ENCODE data around the gene PRM2. TPM values are rescaled to one million over a fixed set of nuclear protein-coding genes. Genes with fewer than 3 reads are reported as not detected.

The PRM2 gene, protein sequence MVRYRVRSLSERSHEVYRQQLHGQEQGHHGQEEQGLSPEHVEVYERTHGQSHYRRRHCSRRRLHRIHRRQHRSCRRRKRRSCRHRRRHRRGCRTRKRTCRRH
- polyA plus RNA-seq (ENCODE audit: insufficient read length in 4 of 4): not detected

- DNase-seq (ENCODE audit: low read depth in 4 of 4, low spot score in 2 of 4): no peak
These were observed at the start of gene PRM2 for GRCh38 chr16:11276143-11276895. PRM2 (minus strand) TSS chr16:11276480; CDS start chr16:11276370, 110 bp downstream.

DNA sequence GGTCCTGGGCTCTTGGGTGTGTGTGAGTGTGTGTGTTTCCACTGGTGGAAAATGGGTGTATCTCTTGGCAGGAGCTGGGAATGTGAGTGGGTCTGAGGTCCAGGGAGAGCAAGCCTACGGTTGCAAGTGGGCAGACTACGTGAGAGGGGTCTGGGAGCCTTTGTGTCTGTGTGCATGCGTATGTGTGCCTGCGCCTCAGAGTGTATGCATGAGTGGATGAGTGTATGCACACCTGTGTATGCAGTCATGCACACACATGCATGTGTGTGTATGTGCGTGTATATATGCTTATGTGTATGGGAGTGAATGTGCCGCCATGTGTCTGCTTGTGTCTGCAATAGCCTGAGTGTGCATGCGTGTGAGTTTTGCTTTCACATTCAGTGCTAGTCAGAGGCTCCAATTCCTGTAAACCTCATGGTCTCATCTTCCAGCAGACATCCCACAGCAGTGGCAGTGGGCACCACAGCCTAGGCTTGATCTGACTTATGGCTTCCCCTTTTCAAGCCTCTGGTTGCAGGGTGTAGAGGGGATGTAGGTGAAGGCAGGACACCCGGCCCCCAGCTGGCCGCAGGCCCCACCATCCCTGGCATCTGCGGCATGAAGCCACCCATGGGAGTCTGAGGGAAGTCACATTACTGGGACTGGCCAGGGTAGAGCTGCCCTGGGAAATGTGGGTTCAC, 49.3 kb upstream of the PRM2 start:
- no peak for DNase-seq (ENCODE audit: low read depth in 4 of 4, low spot score in 2 of 4)

- DNase-seq (ENCODE audit: low read depth in 4 of 4, low spot score in 2 of 4): no peak
These were observed 47.5 kb upstream of the PRM2 start for GRCh38 chr16:11323551-11324336.

DNA sequence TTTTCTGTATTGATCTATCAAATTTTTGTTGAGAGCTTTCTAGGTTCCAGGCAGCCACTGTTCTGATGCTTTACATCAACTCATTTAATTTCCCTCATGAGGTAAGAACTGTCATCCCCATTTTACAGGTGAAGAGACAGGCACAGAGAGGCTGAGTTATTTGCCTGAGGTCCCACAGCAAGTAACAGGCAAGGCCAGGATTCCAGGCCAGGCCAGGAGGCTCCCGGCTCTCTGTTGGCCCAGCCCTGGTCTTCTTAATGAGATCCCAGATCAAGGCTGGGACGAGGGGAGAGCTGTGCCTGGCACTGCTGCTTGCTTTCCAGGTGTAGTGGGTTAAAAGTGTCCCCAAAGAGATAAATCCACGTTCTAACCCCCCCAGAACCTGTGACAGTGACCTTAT, 46.5 kb upstream of the PRM2 start:
- no peak for DNase-seq (ENCODE audit: low read depth in 4 of 4, low spot score in 2 of 4)

GRCh38 chr16:11321662-11322061, 45.4 kb upstream of the PRM2 start:
- no peak for DNase-seq (ENCODE audit: low read depth in 4 of 4, low spot score in 2 of 4)

DNA sequence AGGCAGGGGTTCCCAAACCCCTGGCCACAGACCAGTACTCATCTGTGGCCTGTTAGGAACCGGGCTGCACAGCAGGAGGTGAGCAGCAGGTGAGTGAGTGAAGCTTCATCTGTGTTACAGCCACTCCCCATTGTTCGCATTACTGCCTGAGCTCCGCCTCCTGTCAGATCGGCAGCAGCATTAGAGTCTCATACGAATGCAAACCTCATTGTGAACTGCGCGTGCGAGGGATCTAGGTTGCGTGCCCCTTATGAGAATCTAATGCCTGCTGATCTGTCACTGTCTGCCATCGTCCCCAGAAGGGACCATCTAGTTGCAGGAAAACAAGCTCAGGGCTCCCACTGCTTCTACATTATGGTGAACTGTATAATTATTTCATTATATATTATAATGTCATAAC, 43.9 kb upstream of the PRM2 start:
- no peak for DNase-seq (ENCODE audit: low read depth in 4 of 4, low spot score in 2 of 4)

- no peak for DNase-seq (ENCODE audit: low read depth in 4 of 4, low spot score in 2 of 4)
These were observed 43.4 kb upstream of the PRM2 start for GRCh38 chr16:11319529-11320146.

DNA sequence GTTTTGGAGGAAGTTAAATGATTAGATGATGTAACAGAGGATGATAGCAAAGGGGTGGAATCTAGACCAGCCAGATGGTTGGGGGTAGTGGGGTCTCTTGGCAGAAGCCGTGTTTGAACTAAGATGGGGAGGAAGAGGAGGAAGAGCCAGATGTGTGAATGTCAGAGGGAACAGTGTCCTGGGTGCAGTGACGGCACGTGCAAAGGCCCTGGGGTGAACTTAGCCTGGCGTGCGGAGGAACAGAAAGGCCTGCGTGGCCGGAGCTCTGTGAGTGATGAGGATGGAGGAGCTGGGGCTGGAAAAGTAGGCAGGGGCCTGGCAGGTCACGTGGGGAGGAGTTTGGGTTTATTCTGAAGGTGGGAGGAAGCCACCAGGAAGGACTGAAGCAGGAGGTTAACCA, 42.5 kb upstream of the PRM2 start:
- DNase-seq (ENCODE audit: low read depth in 4 of 4, low spot score in 2 of 4): no peak

DNA sequence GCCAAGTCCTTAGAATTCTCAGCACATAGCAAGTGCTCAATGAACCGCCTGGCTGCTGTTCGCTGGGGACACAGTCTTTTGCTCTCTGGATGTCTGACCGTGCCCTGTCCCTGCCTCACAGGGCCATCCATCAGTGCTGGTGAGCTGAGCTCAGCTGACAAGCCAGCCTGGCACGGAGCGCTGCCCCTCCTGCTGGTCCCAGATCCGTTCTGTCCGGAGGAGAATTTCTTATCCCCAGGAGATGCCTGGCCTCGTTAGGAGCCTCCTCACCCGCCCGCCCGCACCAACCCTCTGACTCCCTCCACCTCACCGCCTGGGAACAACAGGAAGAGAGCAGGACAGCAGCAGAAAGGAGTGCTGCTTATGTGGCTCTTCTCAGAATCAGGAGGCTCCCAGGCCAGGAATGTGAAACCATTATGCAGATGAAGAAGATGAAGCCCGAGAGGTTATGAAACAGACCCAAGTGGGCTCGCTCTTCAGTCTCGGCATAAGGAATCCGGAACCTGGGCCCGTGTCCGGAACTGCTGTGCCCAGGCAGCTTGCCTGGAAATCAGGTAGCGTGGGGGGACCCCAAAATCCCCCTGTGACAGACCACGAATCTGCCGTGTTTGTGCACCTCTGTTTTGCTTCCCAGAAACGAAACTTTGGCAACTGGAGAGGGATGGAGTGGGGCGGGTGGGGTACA, 40.2 kb upstream of the PRM2 start:
- no peak for DNase-seq (ENCODE audit: low read depth in 4 of 4, low spot score in 2 of 4)

DNA sequence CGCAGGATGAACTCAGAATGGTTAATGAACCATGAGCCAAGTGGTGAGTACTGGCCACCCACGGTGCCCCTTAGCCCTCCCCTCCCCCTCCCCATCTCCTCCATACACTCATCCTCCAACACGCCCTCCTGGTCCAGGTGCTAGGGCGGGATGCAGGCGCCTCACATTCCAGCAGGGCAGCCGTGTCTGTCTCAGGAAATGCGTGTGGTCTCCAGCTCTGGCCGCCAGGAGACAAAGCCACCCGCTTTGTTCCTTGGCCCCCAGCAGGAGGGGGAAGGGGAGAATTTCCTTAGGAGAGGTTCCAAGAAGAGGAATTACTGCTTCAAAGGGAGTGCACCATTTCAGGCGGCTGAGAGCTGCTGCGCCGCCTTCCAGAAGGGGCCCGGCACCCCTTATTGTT, 39.2 kb upstream of the PRM2 start:
- no peak for DNase-seq (ENCODE audit: low read depth in 4 of 4, low spot score in 2 of 4)

GRCh38 chr16:11314309-11314894, 38.1 kb upstream of the PRM2 start:
- DNase-seq (ENCODE audit: low read depth in 4 of 4, low spot score in 2 of 4): no peak

- no peak for DNase-seq (ENCODE audit: low read depth in 4 of 4, low spot score in 2 of 4)
These were observed 37.4 kb upstream of the PRM2 start for GRCh38 chr16:11313493-11314308.

- no peak for DNase-seq (ENCODE audit: low read depth in 4 of 4, low spot score in 2 of 4)
These were observed 36.6 kb upstream of the PRM2 start for GRCh38 chr16:11312718-11313492.

GRCh38 chr16:11310997-11311561, 34.8 kb upstream of the PRM2 start:
- DNase-seq (ENCODE audit: low read depth in 4 of 4, low spot score in 2 of 4): no peak

GRCh38 chr16:11310634-11310977, 34.3 kb upstream of the PRM2 start:
- DNase-seq (ENCODE audit: low read depth in 4 of 4, low spot score in 2 of 4): no peak

DNA sequence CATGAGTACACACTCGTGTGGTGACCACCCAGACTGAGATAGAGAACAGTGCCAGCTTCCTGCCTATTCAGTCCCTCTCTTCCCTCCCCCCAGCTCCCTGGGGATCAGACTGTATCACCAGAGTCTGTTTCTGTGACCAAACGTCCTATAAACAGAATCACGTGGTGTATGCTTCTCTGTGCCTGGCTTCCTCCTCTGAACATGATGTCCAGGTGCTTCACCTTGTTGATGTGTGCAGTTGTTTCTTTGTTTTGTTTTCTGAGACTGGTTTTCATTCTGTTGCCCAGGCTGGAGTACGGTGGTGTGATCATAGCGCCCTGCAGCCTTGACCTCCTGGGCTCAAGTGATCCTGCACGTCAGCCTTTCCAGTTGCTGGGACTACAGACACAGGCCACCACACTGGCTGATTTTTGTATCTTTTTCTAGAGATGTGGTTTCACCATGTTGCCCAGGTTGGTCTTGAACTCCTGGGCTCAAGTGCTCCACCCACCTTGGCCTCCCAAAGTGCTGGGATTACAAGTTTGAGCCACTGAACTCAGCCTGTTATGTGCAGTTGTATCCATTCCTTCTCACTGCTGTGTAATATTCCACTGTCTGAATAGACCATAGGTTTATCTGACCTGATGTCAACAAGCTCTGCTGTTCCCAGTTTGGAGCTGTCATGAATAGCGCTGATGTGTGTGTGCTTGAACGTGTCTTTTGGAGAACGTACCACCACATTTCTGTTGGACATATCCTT, 33.8 kb upstream of the PRM2 start:
- DNase-seq (ENCODE audit: low read depth in 4 of 4, low spot score in 2 of 4): no peak

Measured in left renal cortex interstitium (tissue), 4 donors.